ENCODE data around the gene TDRD7. TPM values are rescaled to one million over a fixed set of nuclear protein-coding genes. Genes with fewer than 3 reads are reported as not detected.

Gene TDRD7
- total and polyA plus RNA-seq, 2 of the 13 experiments (the other 11 are each of a cell fraction or from before 2014, with no cell fraction given): 9.8 to 15.5 TPM

- Histone ChIP-seq H3K36me3 (replicated peaks in 1 of 2; ENCODE audit: control insufficient read depth in 1 of 2, insufficient read depth in 2 of 2, low read length in 2 of 2) (no peaks in the 10 kb centered on the region), H3K27me3 (ENCODE audit: control insufficient read depth in 1 of 2, insufficient read depth in 2 of 2, low read length in 2 of 2) (no peaks in the 10 kb centered on the region), H3K9ac (ENCODE audit: insufficient read depth, low read depth, low read length) (peak overlapping the region; percentile 69), H3K4me1 (ENCODE audit: insufficient read depth, low read length) (peaks cover 71% of the 10 kb centered on the region), H3K4me3 (replicated peaks in 1 of 3; ENCODE audit: insufficient read depth in 1 of 3, low read depth in 2 of 3, low read length in 3 of 3) (peak overlapping the region; percentile 61 to 88 (median 68)), H3K9me3 (ENCODE audit: low read length) (no peaks in the 10 kb centered on the region), H3K79me2 (ENCODE audit: insufficient read depth, low read length) (no peaks in the 10 kb centered on the region), H2AFZ (ENCODE audit: low read length) (no peak overlapping the region), H4K20me1 (ENCODE audit: insufficient read depth, low read length) (no peaks in the 10 kb centered on the region), H3K27ac (ENCODE audit: extremely low read length, insufficient read depth, low read length) (peak overlapping the region; percentile 54), H3K4me2 (ENCODE audit: low read depth, low read length) (peak overlapping the region; percentile 91)
- CTCF ChIA-PET (ENCODE audit: low intra/inter-chr PET ratio, low total read pairs): interaction anchor here (0.8 to 2.4 kb wide), 3 partner anchors 11 to 228 kb away, joined by 3 to 25 read pairs (median 25); partner anchors contain the start of gene TDRD7
- ATAC-seq (peak; percentile 69), FAIRE-seq (peak; percentile 30), DNase-seq (ENCODE audit: low spot score) (peak; percentile 45)
- POLR2A ChIA-PET: interaction anchor here (0.7 to 5.4 kb wide), 10 partner anchors 8 to 531 kb away, joined by 3 to 39 read pairs (median 8); partner anchors contain the start of genes NCBP1 and TSTD2
- in situ Hi-C loops (cut with HindIII; ENCODE audit: extremely low pct_ligation_motif_present, low pct_unique_long_range_greater_than_20kb): no loop called here
- no TSS peak for BruUV-seq (replicated peaks)
- intact Hi-C loops (cut with micrococcal nuclease; ENCODE audit: unreplicated experiment): loop anchor here (1.0 to 5.0 kb wide), 4 partner anchors 11 to 531 kb away; no protein-coding TSS in a partner anchor
- WGBS (ENCODE audit: low lambda C conversion rate): 31% methylated on average over 4 of the region's 5 CpGs
- TF ChIP-seq PRMT3 (CRISPR knock-in tag; IDR thresholded peaks at IDR 0.05; ENCODE audit: borderline replicate concordance, low read depth): no peak
- TF ChIP-seq CENPX (CRISPR knock-in tag; IDR thresholded peaks at IDR 0.05): no peak
- TF ChIP-seq RARA (CRISPR knock-in tag; IDR thresholded peaks at IDR 0.05): 0 out of 2 replicates have a peak, but pooled peaks have one; percentile 33
- TF ChIP-seq REPIN1 (CRISPR knock-in tag; IDR thresholded peaks at IDR 0.05; ENCODE audit: borderline replicate concordance, low read depth): 0 out of 2 replicates have a peak, but pooled peaks have one; percentile 15
- TF ChIP-seq NR2F6 (IDR thresholded peaks at IDR 0.05): peak; percentile 18; the same call in 1 of the 2 replicates
- TF ChIP-seq NR2F6 (CRISPR knock-in tag; IDR thresholded peaks at IDR 0.05): no peak
- TF ChIP-seq POLR2G (IDR thresholded peaks at IDR 0.05; ENCODE audit: low read depth, low read length): no peak; the same call in 1 of the 2 replicates
- no peak for TF ChIP-seq TP53 (CRISPR knock-in tag; conservative IDR thresholded peaks at IDR 0.05)
- TF ChIP-seq TARDBP (CRISPR knock-in tag; IDR thresholded peaks at IDR 0.05): 0 out of 2 replicates have a peak, but pooled peaks have one; percentile 30
- TF ChIP-seq ZFY (CRISPR knock-in tag; IDR thresholded peaks at IDR 0.05): peak; percentile 39; the same call in 1 of the 2 replicates
- 0 out of 2 replicates have a peak, but pooled peaks have one; percentile 30 for TF ChIP-seq DNMT1 (CRISPR knock-in tag; IDR thresholded peaks at IDR 0.05)
- no peak for TF ChIP-seq SOX13 (IDR thresholded peaks at IDR 0.05)
- 0 out of 4 replicates have a peak, but pooled peaks of 1 of the 2 experiments have one; percentile 25 for TF ChIP-seq SOX13 (CRISPR knock-in tag; conservative IDR thresholded peaks at IDR 0.05 in 1 of 2, IDR thresholded peaks at IDR 0.05 in 1 of 2)
- TF ChIP-seq, protein P1, sequence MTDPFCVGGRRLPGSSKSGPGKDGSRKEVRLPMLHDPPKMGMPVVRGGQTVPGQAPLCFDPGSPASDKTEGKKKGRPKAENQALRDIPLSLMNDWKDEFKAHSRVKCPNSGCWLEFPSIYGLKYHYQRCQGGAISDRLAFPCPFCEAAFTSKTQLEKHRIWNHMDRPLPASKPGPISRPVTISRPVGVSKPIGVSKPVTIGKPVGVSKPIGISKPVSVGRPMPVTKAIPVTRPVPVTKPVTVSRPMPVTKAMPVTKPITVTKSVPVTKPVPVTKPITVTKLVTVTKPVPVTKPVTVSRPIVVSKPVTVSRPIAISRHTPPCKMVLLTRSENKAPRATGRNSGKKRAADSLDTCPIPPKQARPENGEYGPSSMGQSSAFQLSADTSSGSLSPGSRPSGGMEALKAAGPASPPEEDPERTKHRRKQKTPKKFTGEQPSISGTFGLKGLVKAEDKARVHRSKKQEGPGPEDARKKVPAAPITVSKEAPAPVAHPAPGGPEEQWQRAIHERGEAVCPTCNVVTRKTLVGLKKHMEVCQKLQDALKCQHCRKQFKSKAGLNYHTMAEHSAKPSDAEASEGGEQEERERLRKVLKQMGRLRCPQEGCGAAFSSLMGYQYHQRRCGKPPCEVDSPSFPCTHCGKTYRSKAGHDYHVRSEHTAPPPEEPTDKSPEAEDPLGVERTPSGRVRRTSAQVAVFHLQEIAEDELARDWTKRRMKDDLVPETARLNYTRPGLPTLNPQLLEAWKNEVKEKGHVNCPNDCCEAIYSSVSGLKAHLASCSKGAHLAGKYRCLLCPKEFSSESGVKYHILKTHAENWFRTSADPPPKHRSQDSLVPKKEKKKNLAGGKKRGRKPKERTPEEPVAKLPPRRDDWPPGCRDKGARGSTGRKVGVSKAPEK (CRISPR knock-in tag; IDR thresholded peaks at IDR 0.05; ENCODE audit: borderline replicate concordance): no peak
- no peak for TF ChIP-seq ZNF589 (CRISPR knock-in tag; conservative IDR thresholded peaks at IDR 0.05)
- 0 out of 2 replicates have a peak, but pooled peaks have one; percentile 11 for TF ChIP-seq PCBP1 (IDR thresholded peaks at IDR 0.05; ENCODE audit: borderline replicate concordance, low read depth, low read length)
- peak; percentile 72 for TF ChIP-seq ZFX (CRISPR knock-in tag; IDR thresholded peaks at IDR 0.05; ENCODE audit: low read depth)
- no peak for TF ChIP-seq MED13 (CRISPR knock-in tag; IDR thresholded peaks at IDR 0.05)
- no peak for TF ChIP-seq KDM5B (CRISPR knock-in tag; IDR thresholded peaks at IDR 0.05; ENCODE audit: borderline replicate concordance)
- TF ChIP-seq NFE2 (CRISPR knock-in tag; IDR thresholded peaks at IDR 0.05): no peak
- no peak for TF ChIP-seq POLR2AphosphoS2 (IDR thresholded peaks at IDR 0.05; ENCODE audit: low read depth, low read length)
- no peak for TF ChIP-seq ZNF775 (CRISPR knock-in tag; IDR thresholded peaks at IDR 0.05; ENCODE audit: borderline replicate concordance)
- TF ChIP-seq MTF2 (CRISPR knock-in tag; IDR thresholded peaks at IDR 0.05; ENCODE audit: borderline replicate concordance): no peak
- TF ChIP-seq ZNF792 (CRISPR knock-in tag; IDR thresholded peaks at IDR 0.05): 0 out of 2 replicates have a peak, but pooled peaks have one; percentile 28
Observed at GRCh38 chr9:97387936-97388684, 23.8 kb upstream of the TDRD7 start.

Measured in HepG2 (cell line).